GM18858 (cell line): ENCODE results near the gene NR5A1.

Experiments
- ATAC-seq: cut with Tn5 transposase; IDR thresholded peaks from one replicate; pipeline ENCODE4 v1.9.1; 2021; ENCODE audit not compliant: unreplicated experiment

Gene NR5A1

GRCh38 chr9:124514874-124515273 is 7.7 kb upstream of the NR5A1 start:
- no peak for ATAC-seq

GRCh38 chr9:124514125-124514524 is 6.9 kb upstream of the NR5A1 start:
- no peak for ATAC-seq

- ATAC-seq, result no peak
Observed at GRCh38 chr9:124513376-124513994, 6.3 kb upstream of the NR5A1 start.

- ATAC-seq, result no peak
Observed at GRCh38 chr9:124512806-124513204, 5.6 kb upstream of the NR5A1 start.

- ATAC-seq, result no peak
Observed at GRCh38 chr9:124511891-124512805, 4.9 kb upstream of the NR5A1 start.

GRCh38 chr9:124511426-124511840 is 4.2 kb upstream of the NR5A1 start:
- no peak for ATAC-seq

- ATAC-seq, result no peak
Observed at GRCh38 chr9:124510650-124511425, 3.6 kb upstream of the NR5A1 start.

GRCh38 chr9:124507880-124508423 is 753 bp upstream of the NR5A1 start:
- no peak for ATAC-seq

GRCh38 chr9:124506433-124506832 is 766 bp downstream of the NR5A1 start:
- ATAC-seq, result no peak

- no peak for ATAC-seq
Observed at GRCh38 chr9:124505901-124506346, 1.3 kb downstream of the NR5A1 start.

GRCh38 chr9:124505006-124505900 is 1.9 kb downstream of the NR5A1 start:
- no peak for ATAC-seq

- no peak for ATAC-seq
Observed at GRCh38 chr9:124504530-124505005, 2.6 kb downstream of the NR5A1 start.

GRCh38 chr9:124503713-124504529 is 3.3 kb downstream of the NR5A1 start:
- no peak for ATAC-seq

- no peak for ATAC-seq
Observed at GRCh38 chr9:124502711-124503702, 4.2 kb downstream of the NR5A1 start.

GRCh38 chr9:124501771-124502320 is 5.4 kb downstream of the NR5A1 start:
- no peak for ATAC-seq

- no peak for ATAC-seq
Observed at GRCh38 chr9:124500796-124501611, 6.2 kb downstream of the NR5A1 start.
